ENCODE measurements around the gene HACE1.

Gene HACE1

DNA sequence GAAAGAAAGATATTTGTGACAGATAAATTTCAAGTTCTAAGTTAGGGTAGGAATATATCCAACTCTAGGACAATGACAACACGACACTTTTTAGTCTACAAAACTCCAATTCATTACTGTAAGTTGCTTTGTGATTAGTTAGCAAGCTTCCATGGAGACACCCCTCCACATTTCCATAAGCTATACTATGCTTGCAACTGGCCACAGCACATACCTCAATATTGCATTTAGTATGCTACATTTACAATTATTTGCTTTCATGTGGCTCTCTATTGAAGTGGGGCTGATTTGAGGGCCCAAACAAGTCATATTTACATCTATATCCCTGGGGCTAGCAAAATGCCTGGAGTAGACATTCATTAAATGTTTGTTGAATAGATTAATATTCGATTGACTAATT lies 129.3 kb downstream of the HACE1 start:
- no peak for DNase-seq (ENCODE audit: low spot score)

DNA sequence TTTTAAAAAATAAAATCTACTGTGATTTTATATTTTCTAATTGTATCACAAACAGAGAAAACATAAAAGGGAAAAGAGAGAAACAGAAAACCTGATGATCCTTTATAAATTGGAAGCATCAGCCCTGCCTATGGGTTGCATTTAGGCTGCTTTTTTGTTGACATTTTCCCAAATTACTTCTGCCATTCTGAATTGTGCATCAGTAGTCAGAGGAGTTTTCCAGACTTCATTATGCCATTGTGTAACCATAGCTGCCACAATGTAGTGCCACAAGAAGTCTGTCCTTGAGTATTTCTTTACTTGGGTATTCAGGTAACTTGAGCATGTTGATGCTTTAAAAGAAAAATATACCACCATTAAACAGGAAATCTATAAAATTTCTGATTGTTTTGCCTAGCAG lies 130.3 kb downstream of the HACE1 start:
- no peak for DNase-seq (ENCODE audit: low spot score)

DNA sequence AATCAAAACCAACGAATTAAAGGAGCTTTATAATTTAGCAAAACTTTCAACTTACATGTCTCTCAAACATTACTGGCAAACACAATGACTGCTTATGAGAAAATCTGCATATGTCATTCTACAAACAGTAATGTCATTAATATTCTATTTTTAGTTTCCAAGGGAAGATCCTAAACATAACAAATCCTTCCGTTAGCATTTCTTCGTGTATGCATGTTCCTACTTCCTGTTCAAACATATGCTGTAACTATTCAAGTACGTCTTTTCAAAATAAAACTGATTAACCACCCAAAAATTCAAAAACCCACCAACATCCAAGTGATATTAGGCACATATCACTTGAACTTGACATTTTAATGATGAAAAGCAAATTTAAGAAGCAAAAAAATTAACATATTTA lies 131.3 kb downstream of the HACE1 start:
- no peak for DNase-seq (ENCODE audit: low spot score)

GRCh38 chr6:104718672-104719071 lies 141.0 kb downstream of the HACE1 start:
- DNase-seq (ENCODE audit: low spot score) = no peak

- DNase-seq (ENCODE audit: low spot score) = no peak
Measured at GRCh38 chr6:104716858-104717257, 142.9 kb downstream of the HACE1 start.

DNA sequence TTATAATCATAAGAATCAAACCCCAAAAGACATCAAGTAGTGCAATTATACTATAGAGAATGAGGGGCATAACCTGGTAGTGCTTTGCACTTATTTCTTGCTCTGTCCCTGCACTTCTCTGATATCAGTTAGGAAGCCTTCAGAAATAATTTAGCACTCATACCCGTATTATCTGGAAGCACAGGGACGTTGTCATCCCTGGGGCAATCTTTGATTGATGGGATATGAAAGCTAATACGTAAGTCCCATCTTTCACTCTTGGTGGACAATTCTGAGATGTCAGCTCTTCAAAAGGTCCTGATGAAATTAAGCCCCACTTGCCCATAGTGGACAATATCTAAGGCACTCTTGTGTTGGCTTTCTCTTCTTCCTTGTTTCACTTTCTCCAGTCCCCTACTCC lies 144.9 kb downstream of the HACE1 start:
- no peak for DNase-seq (ENCODE audit: low spot score)

- no peak for DNase-seq (ENCODE audit: low spot score)
Measured at GRCh38 chr6:104713982-104714381, 145.7 kb downstream of the HACE1 start.

DNA sequence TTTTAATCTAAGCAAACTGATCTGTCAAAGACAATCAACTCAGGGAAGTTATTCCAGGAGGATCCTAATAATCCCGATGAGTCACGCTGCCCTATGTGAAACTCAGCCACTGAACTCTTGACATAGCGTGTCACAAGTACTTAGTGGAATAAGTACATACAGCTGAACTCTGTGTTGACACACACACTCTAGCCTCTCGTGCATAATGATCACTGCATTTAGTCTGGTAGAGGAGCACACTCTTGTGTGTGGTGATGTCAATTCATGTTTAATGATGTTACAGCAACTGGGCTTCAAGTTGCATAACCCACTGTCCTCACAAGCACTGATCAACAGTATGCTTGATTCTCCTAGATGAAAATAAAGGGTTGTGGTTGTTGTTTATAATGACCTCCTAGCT lies 148.3 kb downstream of the HACE1 start:
- DNase-seq (ENCODE audit: low spot score) = no peak

GRCh38 chr6:104710543-104711335 lies 149.0 kb downstream of the HACE1 start:
- DNase-seq (ENCODE audit: low spot score) = no peak

- no peak for DNase-seq (ENCODE audit: low spot score)
Measured at GRCh38 chr6:104705916-104706442, 153.7 kb downstream of the HACE1 start.

GRCh38 chr6:104705095-104705707 lies 154.5 kb downstream of the HACE1 start:
- DNase-seq (ENCODE audit: low spot score) = no peak

DNA sequence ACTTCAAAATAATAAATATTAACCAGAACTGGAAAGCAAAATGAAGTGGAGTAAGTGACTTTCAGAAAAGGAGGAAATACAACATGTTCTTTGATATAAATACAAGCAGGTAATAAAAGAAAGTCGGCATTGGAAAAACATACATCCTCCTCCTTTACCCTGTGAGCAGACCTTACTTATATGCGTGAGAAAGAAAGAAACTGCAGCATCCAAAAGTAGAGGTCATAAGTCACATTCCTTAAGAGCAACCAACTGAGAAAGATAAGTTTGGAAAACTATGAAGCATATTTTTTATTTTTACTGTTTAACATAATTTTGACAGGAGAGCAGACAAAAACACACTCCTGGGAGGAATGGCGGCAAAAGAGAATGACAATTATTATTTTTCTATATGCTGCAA lies 155.5 kb downstream of the HACE1 start:
- no peak for DNase-seq (ENCODE audit: low spot score)

GRCh38 chr6:104702126-104702841 lies 157.4 kb downstream of the HACE1 start:
- DNase-seq (ENCODE audit: low spot score) = no peak

GRCh38 chr6:104700371-104701185 lies 159.1 kb downstream of the HACE1 start:
- no peak for DNase-seq (ENCODE audit: low spot score)

DNA sequence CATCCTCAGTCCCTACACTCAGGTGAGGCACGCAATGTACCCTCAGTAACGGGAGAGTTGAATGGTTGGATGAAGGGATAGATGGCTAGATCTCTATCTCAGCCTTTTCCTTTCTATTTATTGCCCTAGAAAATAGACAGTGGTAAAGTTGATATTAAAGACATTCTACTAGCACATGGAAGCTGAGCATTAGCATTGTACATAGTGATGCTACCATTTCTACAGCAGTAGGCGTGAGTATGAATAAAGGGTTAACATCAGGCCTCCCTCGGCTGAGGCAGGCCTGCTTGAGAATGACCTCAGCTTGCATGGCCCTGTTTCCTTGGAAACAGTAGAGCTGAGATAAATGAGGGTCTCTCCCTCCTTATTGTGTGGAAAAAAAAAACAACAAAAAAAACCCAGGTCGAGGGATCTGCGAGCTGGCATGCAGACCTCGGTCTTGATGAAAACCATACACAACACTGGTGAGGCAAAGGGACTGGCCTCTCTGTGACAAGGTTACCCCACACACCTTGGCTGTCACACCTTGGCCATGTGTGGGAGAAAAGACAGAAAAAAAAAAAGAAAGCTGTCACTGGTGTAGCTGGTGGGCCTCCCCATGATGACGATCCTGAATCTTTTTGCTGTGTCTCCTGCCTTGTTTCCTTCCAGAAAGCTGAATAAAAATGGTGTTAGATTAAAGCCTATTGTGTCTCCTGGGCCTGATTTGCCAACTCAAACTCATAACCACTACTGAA lies 160.0 kb downstream of the HACE1 start:
- DNase-seq (ENCODE audit: low spot score) = no peak

DNA sequence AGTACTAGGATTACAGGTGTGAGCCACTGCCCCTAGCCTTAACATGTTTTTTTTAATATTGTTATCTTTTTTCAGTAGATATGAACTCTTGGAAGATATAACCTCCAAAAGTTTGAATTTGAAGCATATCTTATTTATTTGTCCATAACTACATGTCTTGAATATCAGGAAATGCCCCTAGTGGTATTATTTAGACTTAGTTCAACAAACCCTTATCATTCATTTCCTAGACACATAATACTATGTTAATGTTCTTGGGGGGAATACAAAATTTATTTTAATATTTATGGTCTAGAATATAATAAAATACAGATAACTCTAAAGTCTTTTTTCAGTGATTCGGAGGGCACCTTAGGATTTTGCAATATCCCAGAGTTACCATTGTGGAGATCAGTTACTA lies 160.7 kb downstream of the HACE1 start:
- DNase-seq (ENCODE audit: low spot score) = no peak

DNA sequence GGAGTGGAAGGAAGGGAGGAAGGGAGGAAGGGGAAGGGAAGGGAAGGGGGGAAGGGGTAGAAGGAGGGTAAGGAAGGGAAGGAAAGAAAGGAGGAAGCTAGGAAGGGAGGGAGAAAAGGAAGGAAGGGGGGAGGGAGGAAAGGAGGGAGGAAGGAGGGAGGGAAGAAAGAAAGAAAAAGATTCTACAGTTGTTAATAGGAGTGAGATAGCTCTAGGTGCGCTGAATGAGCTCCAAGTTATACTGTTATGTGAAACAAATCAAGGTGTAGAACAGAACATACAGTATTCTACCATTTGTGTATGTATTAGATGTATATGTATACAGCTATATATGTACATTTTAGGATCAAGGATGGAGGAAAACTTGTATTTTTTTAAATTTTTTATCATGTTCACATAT lies 167.7 kb downstream of the HACE1 start:
- no peak for DNase-seq (ENCODE audit: low spot score)

DNA sequence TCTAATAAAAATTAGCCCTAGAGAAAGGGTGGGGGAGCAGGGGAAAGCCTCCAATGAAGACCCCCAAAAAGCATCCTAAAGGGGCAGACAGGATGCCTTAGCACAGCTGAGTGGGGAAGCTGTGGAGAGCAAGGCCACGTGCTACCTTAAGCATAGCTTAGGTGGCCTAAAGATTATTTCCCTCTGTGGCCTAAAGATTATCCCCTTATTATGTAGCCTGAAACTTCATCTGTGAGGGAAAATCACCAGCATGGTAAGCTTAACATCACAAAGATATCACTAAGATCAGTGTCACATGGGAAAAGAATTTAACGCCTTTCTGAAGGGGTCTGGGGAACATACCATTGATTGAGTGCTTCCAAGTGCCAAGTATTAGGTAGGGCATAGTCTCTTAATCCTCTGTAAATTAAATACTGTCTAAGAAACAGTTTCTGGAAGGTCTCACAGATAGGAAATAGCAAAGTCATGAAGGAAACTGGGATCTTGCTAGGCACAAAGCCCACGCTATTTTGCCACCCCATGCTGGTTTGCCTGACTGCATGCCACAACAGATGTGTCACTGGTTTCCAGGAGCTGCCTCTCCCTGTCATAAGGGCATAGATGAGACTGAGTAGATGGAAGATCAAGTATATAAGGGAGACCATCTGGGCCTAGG lies 170.0 kb downstream of the HACE1 start:
- no peak for DNase-seq (ENCODE audit: low spot score)

DNA sequence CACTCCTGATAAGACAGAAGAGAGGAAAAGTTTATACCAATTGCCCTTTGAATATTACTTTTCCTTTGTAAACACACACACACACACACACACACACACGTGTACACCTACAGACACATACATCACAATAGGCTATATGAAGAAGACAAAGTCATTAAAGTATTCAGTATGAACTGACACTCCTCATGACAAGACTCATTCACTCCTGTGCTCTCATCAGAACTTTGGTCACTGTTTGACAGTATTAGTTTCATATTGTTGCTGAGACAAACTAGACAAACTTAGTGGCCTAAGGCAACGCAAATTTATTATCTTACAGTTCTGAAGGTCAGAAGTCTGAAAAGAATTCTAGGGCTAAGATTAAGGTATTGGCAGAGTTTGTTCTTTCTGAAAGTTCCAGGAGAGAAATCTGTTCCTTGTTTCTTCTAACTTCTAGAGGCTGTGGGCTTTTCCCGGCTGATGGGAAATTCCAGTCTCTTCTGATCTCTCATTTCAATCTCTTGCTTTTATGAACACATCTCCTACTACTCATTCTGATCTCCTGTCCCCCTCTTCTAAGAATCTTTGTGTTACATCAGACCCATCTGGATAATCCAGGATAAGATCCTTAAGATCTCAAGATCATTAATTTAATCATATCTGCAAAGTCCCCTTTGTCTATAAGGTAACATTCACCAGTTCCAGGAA lies 171.3 kb downstream of the HACE1 start:
- no peak for DNase-seq (ENCODE audit: low spot score)

- DNase-seq (ENCODE audit: low spot score) = no peak
Measured at GRCh38 chr6:104686550-104687175, 173.1 kb downstream of the HACE1 start.
